Measurements from ENCODE around the gene HMCN2. TPM values are rescaled to one million over a fixed set of nuclear protein-coding genes. Genes with fewer than 3 reads are reported as not detected.

HMCN2 gene
- total and polyA plus RNA-seq, 2 experiments from 2014 or later, result 0.27 to 0.36 TPM

GRCh38 chr9:130387398-130387797 is 121.8 kb downstream of the HMCN2 start:
- no peak overlapping the region for H3K27ac ChIP-seq
- no peak overlapping the region for H3K4me3 ChIP-seq
- no peaks in the 10 kb centered on the region for H3K9me3 ChIP-seq (ENCODE audit: low read depth)
- no peaks in the 10 kb centered on the region for H3K4me1 ChIP-seq (ENCODE audit: low read depth)
- no peaks in the 10 kb centered on the region for H3K36me3 ChIP-seq
- TF ChIP-seq, protein P1, sequence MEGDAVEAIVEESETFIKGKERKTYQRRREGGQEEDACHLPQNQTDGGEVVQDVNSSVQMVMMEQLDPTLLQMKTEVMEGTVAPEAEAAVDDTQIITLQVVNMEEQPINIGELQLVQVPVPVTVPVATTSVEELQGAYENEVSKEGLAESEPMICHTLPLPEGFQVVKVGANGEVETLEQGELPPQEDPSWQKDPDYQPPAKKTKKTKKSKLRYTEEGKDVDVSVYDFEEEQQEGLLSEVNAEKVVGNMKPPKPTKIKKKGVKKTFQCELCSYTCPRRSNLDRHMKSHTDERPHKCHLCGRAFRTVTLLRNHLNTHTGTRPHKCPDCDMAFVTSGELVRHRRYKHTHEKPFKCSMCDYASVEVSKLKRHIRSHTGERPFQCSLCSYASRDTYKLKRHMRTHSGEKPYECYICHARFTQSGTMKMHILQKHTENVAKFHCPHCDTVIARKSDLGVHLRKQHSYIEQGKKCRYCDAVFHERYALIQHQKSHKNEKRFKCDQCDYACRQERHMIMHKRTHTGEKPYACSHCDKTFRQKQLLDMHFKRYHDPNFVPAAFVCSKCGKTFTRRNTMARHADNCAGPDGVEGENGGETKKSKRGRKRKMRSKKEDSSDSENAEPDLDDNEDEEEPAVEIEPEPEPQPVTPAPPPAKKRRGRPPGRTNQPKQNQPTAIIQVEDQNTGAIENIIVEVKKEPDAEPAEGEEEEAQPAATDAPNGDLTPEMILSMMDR (IDR thresholded peaks at IDR 0.05; ENCODE audit: low read depth, low read length), result no peak
- no peaks in the 10 kb centered on the region for H3K27me3 ChIP-seq
- no peak for DNase-seq (ENCODE audit: low read depth in 1 of 2, low spot score in 1 of 2)

GRCh38 chr9:130387905-130388304 is 122.3 kb downstream of the HMCN2 start:
- no peaks in the 10 kb centered on the region for H3K27me3 ChIP-seq
- no peaks in the 10 kb centered on the region for H3K36me3 ChIP-seq
- TF ChIP-seq, protein P1 (IDR thresholded peaks at IDR 0.05; ENCODE audit: low read depth, low read length), result no peak
- no peak overlapping the region for H3K27ac ChIP-seq
- H3K9me3 ChIP-seq (ENCODE audit: low read depth), result no peaks in the 10 kb centered on the region
- no peaks in the 10 kb centered on the region for H3K4me1 ChIP-seq (ENCODE audit: low read depth)
- DNase-seq (ENCODE audit: low read depth in 1 of 2, low spot score in 1 of 2), result no peak
- H3K4me3 ChIP-seq, result no peak overlapping the region

GRCh38 chr9:130390390-130390789 is 124.8 kb downstream of the HMCN2 start:
- no peaks in the 10 kb centered on the region for H3K9me3 ChIP-seq (ENCODE audit: low read depth)
- H3K27ac ChIP-seq, result no peak overlapping the region
- H3K4me1 ChIP-seq (ENCODE audit: low read depth), result no peaks in the 10 kb centered on the region
- H3K36me3 ChIP-seq, result no peaks in the 10 kb centered on the region
- DNase-seq (ENCODE audit: low read depth in 1 of 2, low spot score in 1 of 2), result no peak
- TF ChIP-seq, protein P1 (IDR thresholded peaks at IDR 0.05; ENCODE audit: low read depth, low read length), result no peak
- H3K27me3 ChIP-seq, result no peaks in the 10 kb centered on the region
- H3K4me3 ChIP-seq, result no peak overlapping the region

GRCh38 chr9:130390986-130391385 is 125.4 kb downstream of the HMCN2 start:
- Histone ChIP-seq H3K36me3 (no peaks in the 10 kb centered on the region), H3K4me3 (no peak overlapping the region)

DNA sequence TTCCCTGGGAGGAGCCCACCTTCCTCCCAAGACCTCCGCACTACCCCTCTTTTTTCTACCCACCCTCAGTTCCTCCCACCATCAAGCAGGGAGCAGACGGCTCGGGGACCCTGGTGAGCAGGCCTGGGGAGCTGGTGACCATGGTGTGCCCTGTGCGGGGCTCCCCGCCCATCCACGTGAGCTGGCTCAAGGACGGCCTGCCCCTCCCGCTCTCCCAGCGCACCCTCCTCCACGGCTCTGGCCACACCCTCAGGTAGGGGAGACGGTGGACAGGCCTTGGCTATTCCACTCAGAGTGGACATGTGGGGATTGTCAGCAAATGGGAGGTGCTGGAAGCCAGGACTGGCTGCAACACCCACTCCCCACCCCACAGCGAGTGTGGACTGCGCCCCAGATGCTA is 126.3 kb downstream of the HMCN2 start:
- no peak for DNase-seq (ENCODE audit: low read depth in 1 of 2, low spot score in 1 of 2)
- no peaks in the 10 kb centered on the region for H3K4me1 ChIP-seq (ENCODE audit: low read depth)
- TF ChIP-seq, protein P1 (IDR thresholded peaks at IDR 0.05; ENCODE audit: low read depth, low read length), result no peak
- H3K4me3 ChIP-seq, result no peak overlapping the region
- H3K9me3 ChIP-seq (ENCODE audit: low read depth), result no peaks in the 10 kb centered on the region
- no peak overlapping the region for H3K27ac ChIP-seq
- no peaks in the 10 kb centered on the region for H3K27me3 ChIP-seq
- H3K36me3 ChIP-seq, result no peaks in the 10 kb centered on the region

More at GRCh38 chr9:130390986-130391385, 125.4 kb downstream of the HMCN2 start:
- H3K27ac ChIP-seq, result no peak overlapping the region
- TF ChIP-seq, protein P1 (IDR thresholded peaks at IDR 0.05; ENCODE audit: low read depth, low read length), result no peak
- H3K4me1 ChIP-seq (ENCODE audit: low read depth), result no peaks in the 10 kb centered on the region
- DNase-seq (ENCODE audit: low read depth in 1 of 2, low spot score in 1 of 2), result no peak
- no peaks in the 10 kb centered on the region for H3K9me3 ChIP-seq (ENCODE audit: low read depth)
- H3K27me3 ChIP-seq, result no peaks in the 10 kb centered on the region

GRCh38 chr9:130393681-130394071 is 128.1 kb downstream of the HMCN2 start:
- Histone ChIP-seq H3K4me1 (ENCODE audit: low read depth) (no peaks in the 10 kb centered on the region), H3K27me3 (no peaks in the 10 kb centered on the region), H3K36me3 (no peaks in the 10 kb centered on the region), H3K9me3 (ENCODE audit: low read depth) (no peaks in the 10 kb centered on the region), H3K4me3 (no peak overlapping the region), H3K27ac (no peak overlapping the region)
- DNase-seq (ENCODE audit: low read depth in 1 of 2, low spot score in 1 of 2), result no peak
- TF ChIP-seq, protein P1 (IDR thresholded peaks at IDR 0.05; ENCODE audit: low read depth, low read length), result no peak
